H1 (cell line): ENCODE results near the gene DNER. TPM values are rescaled to one million over a fixed set of nuclear protein-coding genes. Genes with fewer than 3 reads are reported as not detected.

Experiments
- CTCF ChIA-PET: fragments of 300-600 bp; sonication (Branson Sonifier 250); formaldehyde crosslinking; loops from one replicate; lab custom pipeline; 2021; ENCODE audit not compliant: partially characterized antibody; lab: Charles Lee
- POLR2A ChIA-PET: fragments of 300-600 bp; sonication (Branson Sonifier 250); formaldehyde crosslinking; loops from one replicate; lab custom pipeline; 2021; ENCODE audit warnings: inconsistent platforms; ENCODE audit not compliant: partially characterized antibody; lab: Charles Lee
- DNase-seq, 2 experiments: peaks; one replicate each; pipeline versions ENCODE4 v3.0.0 to v3.0.0-alpha.2; 2010 to 2022; ENCODE audit warnings: low spot score in 2 of 2, low read depth in 1 of 2, mixed read lengths in 1 of 2
- FAIRE-seq: peaks from 2 replicates; lab custom pipeline; 2011; peaks lifted over from hg19 to GRCh38; lab: Jason Lieb, UNC
- H2AFZ ChIP-seq: 2 replicates; pipeline ENCODE4 v1.8.1; 2012; ENCODE audit warnings: low read length, inconsistent platforms
- H2AK5ac ChIP-seq: 2 replicates; pipeline ENCODE4 v1.6.1; 2013; ENCODE audit warnings: low read depth, low read length
- H2BK120ac ChIP-seq: replicated peaks from 2 replicates; pipeline ENCODE3; 2013; ENCODE audit warnings: low read depth, low read length, inconsistent platforms
- H2BK12ac ChIP-seq: 2 replicates; pipeline ENCODE4 v1.6.1; 2013; ENCODE audit warnings: low read depth, low read length
- H2BK15ac ChIP-seq: 2 replicates; pipeline ENCODE4 v1.6.1; 2013; ENCODE audit warnings: low read length
- H2BK20ac ChIP-seq: 2 replicates; pipeline ENCODE4 v1.6.1; 2013; ENCODE audit warnings: low read length
- H2BK5ac ChIP-seq: 2 replicates; pipeline ENCODE4 v1.6.1; 2013; ENCODE audit warnings: low read depth, low read length
- H3K14ac ChIP-seq: 2 replicates; pipeline ENCODE4 v1.6.1; 2013; ENCODE audit warnings: inconsistent platforms; ENCODE audit not compliant: insufficient read length
- H3K18ac ChIP-seq: 2 replicates; pipeline ENCODE4 v1.6.1; 2013; ENCODE audit warnings: low read length; ENCODE audit errors: extremely low read depth
- H3K23ac ChIP-seq: 2 replicates; pipeline ENCODE4 v1.6.1; 2013; ENCODE audit warnings: inconsistent platforms; ENCODE audit not compliant: insufficient read length
- H3K23me2 ChIP-seq: 2 replicates; pipeline ENCODE4 v1.6.1; 2013; ENCODE audit warnings: low read depth, low read length
- H3K27ac ChIP-seq: 2 replicates; pipeline ENCODE4 v1.6.1; 2011; ENCODE audit warnings: low read depth, low read length, inconsistent platforms
- H3K27me3 ChIP-seq, 4 experiments: replicated peaks in 1 of 4; 1 replicate in 1 of 4; 2 replicates in 3 of 4; pipeline versions ENCODE4 v1.6.1 to v1.8.1; 2011 to 2013; ENCODE audit warnings: low read length in 3 of 4, mild to moderate bottlenecking in 3 of 4, inconsistent platforms in 2 of 4, mixed read lengths in 2 of 4, moderate library complexity in 1 of 4; ENCODE audit not compliant: control insufficient read depth in 3 of 4, insufficient read depth in 3 of 4; ENCODE audit errors: extremely low read depth in 1 of 4
- H3K36me3 ChIP-seq, 4 experiments: 2 replicates each; pipeline versions ENCODE4 v1.6.1 to v1.8.1; 2011 to 2013; ENCODE audit warnings: mild to moderate bottlenecking in 4 of 4, low read length in 3 of 4, moderate library complexity in 2 of 4, control low read depth in 1 of 4, inconsistent platforms in 1 of 4; ENCODE audit not compliant: insufficient read depth in 4 of 4, control insufficient read depth in 2 of 4
- H3K4ac ChIP-seq: replicated peaks from 2 replicates; pipeline ENCODE3; 2013; ENCODE audit warnings: low read length, low read depth, mixed read lengths, inconsistent platforms; ENCODE audit not compliant: insufficient read length
- H3K4me1 ChIP-seq, 4 experiments: replicated peaks in 1 of 4; 1 replicate in 1 of 4; 2 replicates in 3 of 4; pipeline versions ENCODE4 v1.6.1 to v1.8.1; 2011 to 2013; ENCODE audit warnings: low read length in 3 of 4, inconsistent platforms in 2 of 4, mixed read lengths in 1 of 4; ENCODE audit not compliant: insufficient read depth in 4 of 4, control insufficient read depth in 3 of 4
- H3K4me2 ChIP-seq, 2 experiments: 2 replicates each; pipeline versions ENCODE4 v1.6.1 to v1.8.1; 2011 to 2013; ENCODE audit warnings: low read depth in 2 of 2, low read length in 2 of 2, control low read depth in 1 of 2, inconsistent platforms in 1 of 2, mild to moderate bottlenecking in 1 of 2; ENCODE audit not compliant: insufficient read depth in 1 of 2
- H3K4me3 ChIP-seq, 4 experiments: fragments of 200-600, 300-600 bp in 1 of 4; sonication (generic), shearing (Covaris generic), sonication (Bioruptor Twin) in 1 of 4; 2 replicates each; pipeline versions ENCODE4 v1.5.1 to v1.8.1; 2011 to 2016; ENCODE audit warnings: low read length in 4 of 4, low read depth in 3 of 4, control low read depth in 2 of 4, inconsistent platforms in 2 of 4, mild to moderate bottlenecking in 2 of 4, mixed read lengths in 1 of 4, moderate library complexity in 1 of 4; ENCODE audit not compliant: insufficient read depth in 2 of 4; ENCODE audit errors: extremely low read depth in 1 of 4
- H3K56ac ChIP-seq: replicated peaks from 2 replicates; pipeline ENCODE3; 2013; ENCODE audit warnings: low read depth, mild to moderate bottlenecking, mixed read lengths, low read length, inconsistent platforms; ENCODE audit not compliant: insufficient read length
- H3K79me1 ChIP-seq: 2 replicates; pipeline ENCODE4 v1.6.1; 2013; ENCODE audit warnings: low read depth, low read length, control low read depth
- H3K79me2 ChIP-seq, 2 experiments: 2 replicates each; pipeline versions ENCODE4 v1.6.1 to v1.8.1; 2012 to 2013; ENCODE audit warnings: low read length in 2 of 2, mild to moderate bottlenecking in 2 of 2, inconsistent platforms in 1 of 2; ENCODE audit not compliant: insufficient read depth in 2 of 2, control insufficient read depth in 1 of 2
- H3K9ac ChIP-seq, 4 experiments: replicated peaks in 1 of 4; 1 replicate in 1 of 4; 2 replicates in 3 of 4; pipeline versions ENCODE4 v1.6.1 to v1.8.1; 2011 to 2013; ENCODE audit warnings: low read depth in 3 of 4, low read length in 3 of 4, control low read depth in 2 of 4, mild to moderate bottlenecking in 2 of 4, moderate library complexity in 2 of 4, inconsistent platforms in 1 of 4; ENCODE audit errors: extremely low read depth in 1 of 4
- H3K9me3 ChIP-seq, 2 experiments: 2 replicates each; pipeline versions ENCODE4 v1.6.1 to v1.8.1; 2012 to 2013; ENCODE audit warnings: mild to moderate bottlenecking in 2 of 2, moderate library complexity in 2 of 2, control low read depth in 1 of 2, inconsistent platforms in 1 of 2, low read depth in 1 of 2, low read length in 1 of 2, mixed read lengths in 1 of 2; ENCODE audit not compliant: insufficient read depth in 2 of 2
- H4K20me1 ChIP-seq, 2 experiments: replicated peaks in 1 of 2; 2 replicates each; pipeline versions ENCODE3 to v1.8.1; 2011 to 2013; ENCODE audit warnings: inconsistent platforms in 2 of 2, low read length in 2 of 2, mild to moderate bottlenecking in 1 of 2; ENCODE audit not compliant: insufficient read depth in 2 of 2, control insufficient read depth in 1 of 2
- H4K5ac ChIP-seq: 2 replicates; pipeline ENCODE4 v1.6.1; 2013; ENCODE audit warnings: low read length, low read depth, mixed read lengths, inconsistent platforms; ENCODE audit not compliant: insufficient read length
- H4K8ac ChIP-seq: 2 replicates; pipeline ENCODE4 v1.8.0; 2013; ENCODE audit warnings: mild to moderate bottlenecking, moderate library complexity, low read length, inconsistent platforms; ENCODE audit not compliant: insufficient read depth; ENCODE audit errors: extremely low read depth
- H4K91ac ChIP-seq: replicated peaks from 2 replicates; pipeline ENCODE3; 2013; ENCODE audit warnings: low read length, mixed read lengths, inconsistent platforms; ENCODE audit not compliant: insufficient read length
- CHD1 ChIP-seq: IDR thresholded peaks from 2 replicates; pipeline ENCODE4 v1.6.1; 2012; ENCODE audit warnings: low read depth, low read length, improper control_type of control experiment
- CHD2 ChIP-seq: IDR thresholded peaks from 2 replicates; pipeline ENCODE4 v1.6.1; 2012; ENCODE audit warnings: low read length, improper control_type of control experiment
- GTF2F1 ChIP-seq: IDR thresholded peaks from 2 replicates; pipeline ENCODE4 v1.6.1; 2012; ENCODE audit warnings: low read depth, low read length, improper control_type of control experiment, borderline replicate concordance
- POLR2A ChIP-seq, 2 experiments: IDR thresholded peaks; 1 replicate in 1 of 2; 2 replicates in 1 of 2; pipeline ENCODE4 v1.6.1; 2011; ENCODE audit warnings: low read depth in 2 of 2, low read length in 2 of 2, mild to moderate bottlenecking in 2 of 2; ENCODE audit errors: control extremely low read depth in 1 of 2
- POLR2AphosphoS5 ChIP-seq: IDR thresholded peaks from 2 replicates; pipeline ENCODE4 v1.6.1; 2011; ENCODE audit warnings: low read depth, low read length
- SAP30 ChIP-seq: fragments of 300-600 bp; sonication (generic); IDR thresholded peaks from 2 replicates; pipeline ENCODE4 v1.7.1; 2012; ENCODE audit warnings: low read length, moderate library complexity, mild to moderate bottlenecking, inconsistent platforms; ENCODE audit not compliant: insufficient read depth, insufficient replicate concordance
- SP1 ChIP-seq: IDR thresholded peaks from 2 replicates; pipeline ENCODE4 v1.6.1; 2011; ENCODE audit warnings: low read depth, low read length
- SRF ChIP-seq: IDR thresholded peaks from 2 replicates; pipeline ENCODE4 v1.6.1; 2011; ENCODE audit warnings: mild to moderate bottlenecking, low read depth, low read length, moderate library complexity
- TBP ChIP-seq: IDR thresholded peaks from 2 replicates; pipeline ENCODE4 v1.6.1; 2011; ENCODE audit warnings: low read depth, low read length, improper control_type of control experiment
- ZNF274 ChIP-seq: IDR thresholded peaks from 2 replicates; pipeline ENCODE4 v1.7.0; 2012; ENCODE audit warnings: low read length, borderline replicate concordance; ENCODE audit errors: extremely low read depth
- WGBS, 2 experiments: shearing (Covaris generic) in 1 of 2; methylation state at CpG; one replicate each; pipeline versions ENCODE4 v1.1.6 to v1.1.7; 2013 to 2015; ENCODE audit warnings: low lambda C conversion rate in 2 of 2, mixed read lengths in 2 of 2, inconsistent platforms in 1 of 2, low coverage in 1 of 2, missing lambda C conversion rate in 1 of 2; ENCODE audit not compliant: insufficient replicate concordance in 2 of 2, insufficient coverage in 1 of 2, insufficient read length in 1 of 2; ENCODE audit errors: extremely low coverage in 1 of 2, missing lambda C conversion rate in 1 of 2; 5-methylcytosine and 5-hydroxymethylcytosine counted together
- polyA plus RNA-seq, 7 experiments: library from polyadenylated mRNA; depleted of rRNA in 3 of 7; stranded (reverse) in 5 of 7; unstranded in 2 of 7; fragments of >200 nt in 5 of 7; fragments of 200-250 nt in 2 of 7; gene quantifications; 1 replicate in 5 of 7; 2 replicates in 1 of 7; 4 replicates in 1 of 7; pipeline versions ENCODE4 v1.2.1 to v1.2.3, GENCODE V29; 2011 to 2013; ENCODE audit warnings: missing spikeins in 2 of 7, mixed read lengths in 2 of 7
- total RNA-seq: library from RNA; stranded (reverse); fragmentation: NEBNext Ultra II Directional; extraction: Animal tissue kit (Norgen Biotek cat#: 25700); gene quantifications from 2 replicates; pipeline ENCODE4 v1.2.1, GENCODE V29; 2021

The DNER gene
- total and polyA plus RNA-seq, 2 of the 8 experiments (the other 6 are each of a cell fraction or from before 2014, with no cell fraction given), result 6.8 to 16.3 TPM

- Histone ChIP-seq H2BK15ac (no peak overlapping the region), H3K23ac (no peak overlapping the region), H4K8ac (no peak overlapping the region), H3K36me3 (no peaks in the 10 kb centered on the region), H2BK5ac (no peak overlapping the region), H3K14ac (no peak overlapping the region), H3K4me1 (no peaks in the 10 kb centered on the region), H4K91ac (no peak overlapping the region), H3K27ac (no peak overlapping the region), H2BK12ac (no peak overlapping the region), H3K4me3 (no peak overlapping the region), H3K4me2 (no peak overlapping the region), H3K56ac (no peak overlapping the region), H2BK120ac (no peak overlapping the region), H3K9me3 (no peaks in the 10 kb centered on the region), H2AFZ (no peak overlapping the region), H2AK5ac (no peak overlapping the region), H3K79me2 (no peaks in the 10 kb centered on the region), H3K18ac (no peak overlapping the region), H3K79me1 (no peaks in the 10 kb centered on the region), H3K9ac (no peak overlapping the region), H3K23me2 (no peaks in the 10 kb centered on the region), H3K27me3 (no peaks in the 10 kb centered on the region), H4K20me1 (no peaks in the 10 kb centered on the region), H3K4ac (no peak overlapping the region), H4K5ac (no peak overlapping the region), H2BK20ac (no peak overlapping the region)
- CTCF ChIA-PET, result interaction anchor here (1.0 to 1.4 kb wide), 3 partner anchors 21 to 224 kb away, joined by 3 to 5 read pairs (median 3); no protein-coding TSS in a partner anchor
- FAIRE-seq (no peak), DNase-seq (no peak)
- POLR2A ChIA-PET, result no interaction called here
- WGBS, 2 experiments, result 92% methylated on average over 5 of the region's 5 CpGs; no CpG with 5 or more reads in 1 of the 2 experiments
- TF ChIP-seq GTF2F1, result no peak
- no peak for TF ChIP-seq TBP
- no peak for TF ChIP-seq ZNF274
- TF ChIP-seq CHD2, result no peak
- TF ChIP-seq POLR2A (IDR thresholded peaks at IDR 0.05; ENCODE audit: control extremely low read depth in 1 of 2, low read depth in 2 of 2, low read length in 2 of 2), result no peak
- no peak for TF ChIP-seq CHD1
- no peak for TF ChIP-seq POLR2AphosphoS5
- no peak for TF ChIP-seq SRF
- no peak for TF ChIP-seq SP1
- no peak for TF ChIP-seq SAP30
These were observed 351.1 kb downstream of the DNER start for GRCh38 chr2:229363185-229363814.
